ENCODE measurements around the gene PCCA. TPM values are rescaled to one million over a fixed set of nuclear protein-coding genes. Genes with fewer than 3 reads are reported as not detected.

Gene PCCA
- total and polyA plus RNA-seq, 2 of the 13 experiments (the other 11 are each of a cell fraction or from before 2014, with no cell fraction given) = 15.0 to 32.2 TPM

GRCh38 chr13:100398360-100398759 lies 309.5 kb downstream of the PCCA start (continued):
- TF ChIP-seq, protein P1, sequence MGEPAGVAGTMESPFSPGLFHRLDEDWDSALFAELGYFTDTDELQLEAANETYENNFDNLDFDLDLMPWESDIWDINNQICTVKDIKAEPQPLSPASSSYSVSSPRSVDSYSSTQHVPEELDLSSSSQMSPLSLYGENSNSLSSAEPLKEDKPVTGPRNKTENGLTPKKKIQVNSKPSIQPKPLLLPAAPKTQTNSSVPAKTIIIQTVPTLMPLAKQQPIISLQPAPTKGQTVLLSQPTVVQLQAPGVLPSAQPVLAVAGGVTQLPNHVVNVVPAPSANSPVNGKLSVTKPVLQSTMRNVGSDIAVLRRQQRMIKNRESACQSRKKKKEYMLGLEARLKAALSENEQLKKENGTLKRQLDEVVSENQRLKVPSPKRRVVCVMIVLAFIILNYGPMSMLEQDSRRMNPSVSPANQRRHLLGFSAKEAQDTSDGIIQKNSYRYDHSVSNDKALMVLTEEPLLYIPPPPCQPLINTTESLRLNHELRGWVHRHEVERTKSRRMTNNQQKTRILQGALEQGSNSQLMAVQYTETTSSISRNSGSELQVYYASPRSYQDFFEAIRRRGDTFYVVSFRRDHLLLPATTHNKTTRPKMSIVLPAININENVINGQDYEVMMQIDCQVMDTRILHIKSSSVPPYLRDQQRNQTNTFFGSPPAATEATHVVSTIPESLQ (CRISPR knock-in tag; conservative IDR thresholded peaks at IDR 0.05) = no peak
- TF ChIP-seq HNF4G (IDR thresholded peaks at IDR 0.05; ENCODE audit: borderline replicate concordance, low read depth, low read length) = no peak
- TF ChIP-seq HNF4G (CRISPR knock-in tag; IDR thresholded peaks at IDR 0.05; ENCODE audit: borderline replicate concordance, low read depth) = no peak
- no peak for TF ChIP-seq ZNF510 (CRISPR knock-in tag; IDR thresholded peaks at IDR 0.05; ENCODE audit: low read depth)
- TF ChIP-seq DBP (CRISPR knock-in tag; IDR thresholded peaks at IDR 0.05; ENCODE audit: not compliant biosample characterization) = no peak

- DNase-seq (ENCODE audit: low spot score) (no peak), FAIRE-seq (no peak), ATAC-seq (no peak)
- Histone ChIP-seq H3K4me2 (ENCODE audit: low read depth, low read length) (no peak overlapping the region), H3K9me3 (ENCODE audit: low read length) (no peaks in the 10 kb centered on the region), H3K4me3 (replicated peaks in 1 of 3; ENCODE audit: insufficient read depth in 1 of 3, low read depth in 2 of 3, low read length in 3 of 3) (no peak overlapping the region), H3K4me1 (ENCODE audit: insufficient read depth, low read length) (no peaks in the 10 kb centered on the region), H3K79me2 (ENCODE audit: insufficient read depth, low read length) (no peaks in the 10 kb centered on the region), H2AFZ (ENCODE audit: low read length) (no peak overlapping the region), H3K9ac (ENCODE audit: insufficient read depth, low read depth, low read length) (no peak overlapping the region), H3K27ac (ENCODE audit: extremely low read length, insufficient read depth, low read length) (no peak overlapping the region), H3K27me3 (ENCODE audit: control insufficient read depth in 1 of 2, insufficient read depth in 2 of 2, low read length in 2 of 2) (no peaks in the 10 kb centered on the region), H3K36me3 (replicated peaks in 1 of 2; ENCODE audit: control insufficient read depth in 1 of 2, insufficient read depth in 2 of 2, low read length in 2 of 2) (no peaks in the 10 kb centered on the region), H4K20me1 (ENCODE audit: insufficient read depth, low read length) (no peaks in the 10 kb centered on the region)
- ChIA-PET POLR2A (no interaction called here), CTCF (ENCODE audit: low intra/inter-chr PET ratio, low total read pairs) (no interaction called here)
- intact Hi-C loops (cut with micrococcal nuclease; ENCODE audit: unreplicated experiment) (no loop called here), in situ Hi-C loops (cut with HindIII; ENCODE audit: extremely low pct_ligation_motif_present, low pct_unique_long_range_greater_than_20kb) (no loop called here)
- WGBS (ENCODE audit: low lambda C conversion rate) = 100% methylated on average over 1 of the region's 1 CpG
- no TSS peak for BruUV-seq (replicated peaks)
- TF ChIP-seq ZNF556 (CRISPR knock-in tag; IDR thresholded peaks at IDR 0.05; ENCODE audit: borderline replicate concordance) = no peak
- TF ChIP-seq ZNF788 (CRISPR knock-in tag; IDR thresholded peaks at IDR 0.05; ENCODE audit: borderline replicate concordance) = no peak
- TF ChIP-seq, protein P2, sequence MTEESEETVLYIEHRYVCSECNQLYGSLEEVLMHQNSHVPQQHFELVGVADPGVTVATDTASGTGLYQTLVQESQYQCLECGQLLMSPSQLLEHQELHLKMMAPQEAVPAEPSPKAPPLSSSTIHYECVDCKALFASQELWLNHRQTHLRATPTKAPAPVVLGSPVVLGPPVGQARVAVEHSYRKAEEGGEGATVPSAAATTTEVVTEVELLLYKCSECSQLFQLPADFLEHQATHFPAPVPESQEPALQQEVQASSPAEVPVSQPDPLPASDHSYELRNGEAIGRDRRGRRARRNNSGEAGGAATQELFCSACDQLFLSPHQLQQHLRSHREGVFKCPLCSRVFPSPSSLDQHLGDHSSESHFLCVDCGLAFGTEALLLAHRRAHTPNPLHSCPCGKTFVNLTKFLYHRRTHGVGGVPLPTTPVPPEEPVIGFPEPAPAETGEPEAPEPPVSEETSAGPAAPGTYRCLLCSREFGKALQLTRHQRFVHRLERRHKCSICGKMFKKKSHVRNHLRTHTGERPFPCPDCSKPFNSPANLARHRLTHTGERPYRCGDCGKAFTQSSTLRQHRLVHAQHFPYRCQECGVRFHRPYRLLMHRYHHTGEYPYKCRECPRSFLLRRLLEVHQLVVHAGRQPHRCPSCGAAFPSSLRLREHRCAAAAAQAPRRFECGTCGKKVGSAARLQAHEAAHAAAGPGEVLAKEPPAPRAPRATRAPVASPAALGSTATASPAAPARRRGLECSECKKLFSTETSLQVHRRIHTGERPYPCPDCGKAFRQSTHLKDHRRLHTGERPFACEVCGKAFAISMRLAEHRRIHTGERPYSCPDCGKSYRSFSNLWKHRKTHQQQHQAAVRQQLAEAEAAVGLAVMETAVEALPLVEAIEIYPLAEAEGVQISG (CRISPR knock-in tag; IDR thresholded peaks at IDR 0.05) = no peak
- TF ChIP-seq ZSCAN31 (CRISPR knock-in tag; IDR thresholded peaks at IDR 0.05; ENCODE audit: low read depth) = no peak
- TF ChIP-seq ISL2 (CRISPR knock-in tag; IDR thresholded peaks at IDR 0.05) = no peak
- no peak for TF ChIP-seq ZSCAN30 (CRISPR knock-in tag; IDR thresholded peaks at IDR 0.05)
- no peak for TF ChIP-seq ZNF672 (CRISPR knock-in tag; IDR thresholded peaks at IDR 0.05)
- no peak for TF ChIP-seq ZBTB33 (CRISPR knock-in tag; IDR thresholded peaks at IDR 0.05)
- TF ChIP-seq GABPB1 (CRISPR knock-in tag; IDR thresholded peaks at IDR 0.05) = no peak
- TF ChIP-seq TFAP4 (IDR thresholded peaks at IDR 0.05; ENCODE audit: borderline replicate concordance, low read depth) = no peak
Observed at GRCh38 chr13:100399455-100399854, 310.6 kb downstream of the PCCA start.
